Measurements from ENCODE around the gene COA3.

GRCh38 chr17:42830971-42831370 is 32.5 kb upstream of the COA3 start:
- TF ChIP-seq TCF7L2 (IDR thresholded peaks at IDR 0.05; ENCODE audit: low read depth, low read length) = no peak
- TF ChIP-seq CTCF (IDR thresholded peaks at IDR 0.05) = no peak
- TF ChIP-seq POLR2AphosphoS5 (IDR thresholded peaks at IDR 0.05; ENCODE audit: low read depth, low read length) = no peak
- no peak for TF ChIP-seq REST (IDR thresholded peaks at IDR 0.05; ENCODE audit: insufficient read depth in 1 of 2, low read depth in 2 of 2, low read length in 1 of 2)
- no peak for TF ChIP-seq SIN3A (IDR thresholded peaks at IDR 0.05; ENCODE audit: borderline replicate concordance, insufficient read depth, low read depth, low read length)

Measured in Panc1 (cell line).